Islet precursor cell (in vitro differentiated cells): ENCODE results near the gene DNMT3A.
"Not testable (repeated sequence)": the region's sequence is repeated elsewhere in the genome, so short reads cannot be mapped to it uniquely, and the experiment has no call there.

Experiments used
- DNase-seq: peaks from one replicate; pipeline ENCODE4 v3.0.0-alpha.2; 2018

DNMT3A gene

GRCh38 chr2:25230198-25230947, 111.4 kb downstream of the DNMT3A start:
- no peak for DNase-seq

- peak; percentile 71 for DNase-seq
Observed at GRCh38 chr2:25229279-25230197, 112.2 kb downstream of the DNMT3A start.

GRCh38 chr2:25228848-25229278, 112.9 kb downstream of the DNMT3A start:
- peak; percentile 92 for DNase-seq

GRCh38 chr2:25227576-25227975, 114.1 kb downstream of the DNMT3A start:
- DNase-seq: no peak

DNA sequence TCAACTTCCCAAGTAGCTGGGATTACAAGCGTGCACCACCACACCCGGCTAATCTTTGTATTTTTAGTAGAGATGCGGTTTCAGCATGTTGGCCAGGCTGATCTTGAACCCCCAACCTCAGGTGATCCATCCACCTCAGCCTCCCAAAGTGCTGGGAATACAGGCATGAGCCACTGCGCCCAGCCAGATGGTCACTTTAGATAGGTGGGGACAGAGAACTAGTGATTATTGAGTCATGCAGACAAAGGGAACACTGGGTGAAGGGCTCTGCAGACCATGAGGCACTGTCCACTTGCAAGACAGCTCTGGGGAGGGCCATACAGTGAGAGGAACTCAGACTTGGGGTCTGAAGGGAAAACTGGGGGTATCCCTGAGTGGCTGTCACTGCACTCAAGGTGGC, 114.9 kb downstream of the DNMT3A start:
- DNase-seq: no peak

DNA sequence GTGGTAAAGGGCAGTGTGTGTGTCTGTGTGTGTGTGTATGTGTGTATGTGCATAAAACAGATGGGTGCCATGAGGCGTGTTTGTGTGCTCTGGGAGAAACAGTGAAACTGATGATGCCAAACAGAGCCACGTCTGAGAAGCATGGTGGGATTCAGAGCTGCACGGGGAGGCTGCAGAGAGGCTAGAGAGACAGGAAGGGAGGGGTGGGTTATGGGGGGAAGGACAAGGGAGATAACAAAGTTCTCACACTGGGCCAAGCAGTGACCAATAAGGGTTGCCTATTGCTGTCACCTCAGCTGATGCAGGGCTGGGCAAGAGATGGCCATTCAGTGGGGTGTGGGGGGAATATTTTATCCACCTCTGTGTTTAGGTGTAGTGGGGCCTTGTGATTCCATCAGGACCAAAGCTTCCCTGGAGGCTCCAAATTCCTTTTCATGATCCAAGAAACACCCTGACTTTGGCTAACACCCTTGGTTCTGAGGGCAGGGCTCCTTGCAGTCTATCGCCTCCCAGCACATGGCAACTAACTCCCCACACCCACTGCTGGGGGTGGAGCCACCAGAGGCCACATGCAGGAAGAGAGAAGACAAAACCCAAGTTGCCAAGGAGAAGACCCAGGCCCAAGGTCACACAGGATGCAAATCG, 119.1 kb downstream of the DNMT3A start:
- DNase-seq: no peak

- DNase-seq: no peak
Observed at GRCh38 chr2:25221579-25221978, 120.1 kb downstream of the DNMT3A start.

- no peak for DNase-seq
Observed at GRCh38 chr2:25220313-25220712, 121.4 kb downstream of the DNMT3A start.

GRCh38 chr2:25219621-25220020, 122.1 kb downstream of the DNMT3A start:
- DNase-seq: no peak

DNA sequence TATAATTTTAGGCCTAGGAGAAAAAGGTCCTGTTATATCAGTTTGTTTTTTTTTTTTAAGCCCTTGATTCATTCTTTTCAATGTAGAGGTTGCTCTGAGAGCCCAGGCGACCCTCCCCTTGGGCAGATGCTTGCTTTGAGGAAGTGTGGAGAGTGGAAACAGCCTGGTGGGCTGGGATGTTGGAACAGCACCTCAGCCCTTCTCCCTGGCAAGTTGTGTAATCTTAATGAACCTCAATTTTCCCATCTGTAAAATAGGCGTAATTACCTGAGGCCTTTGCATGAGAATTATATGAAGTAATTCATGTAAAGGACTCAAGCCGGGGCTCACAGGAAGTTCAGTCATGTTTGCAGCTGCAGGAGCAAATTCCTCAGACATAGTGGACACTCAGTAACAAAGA, 123.6 kb downstream of the DNMT3A start:
- no peak for DNase-seq

DNA sequence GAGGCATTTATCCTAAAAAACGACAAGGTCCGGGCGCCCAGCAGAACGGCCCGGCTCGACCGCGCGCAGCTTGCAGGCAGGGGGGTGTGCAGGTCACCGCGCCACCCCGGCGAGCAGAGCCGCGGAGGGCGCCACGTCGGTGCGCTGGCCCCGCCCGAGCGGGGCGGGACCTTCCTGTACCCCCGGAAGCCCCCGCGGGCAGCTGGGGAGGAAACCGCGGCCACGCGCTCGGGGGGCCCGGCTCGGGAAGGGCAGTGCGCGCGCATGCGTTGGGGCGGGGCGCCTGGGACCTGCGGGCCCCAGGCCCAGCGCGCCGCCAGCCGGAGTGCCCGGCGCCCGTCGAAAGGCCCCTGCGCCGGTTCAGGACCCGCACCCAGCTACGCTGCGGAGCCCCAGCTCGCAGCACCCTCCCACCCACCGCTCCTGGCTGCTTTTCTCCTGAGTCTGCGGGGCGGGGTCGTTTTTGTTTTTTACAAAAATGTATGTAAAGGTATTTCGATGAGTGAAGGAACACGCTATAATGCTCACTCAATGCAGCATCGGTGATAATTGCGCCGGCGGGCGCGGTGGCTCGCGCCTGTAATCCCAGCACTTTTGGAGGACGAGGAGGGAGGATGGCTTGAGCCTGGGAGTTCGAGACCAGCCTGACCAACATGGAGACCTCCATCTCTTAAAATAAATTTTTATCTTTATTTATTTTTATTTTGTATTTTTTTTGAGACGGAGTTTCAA, 125.6 kb downstream of the DNMT3A start:
- DNase-seq: peak; percentile 85

DNA sequence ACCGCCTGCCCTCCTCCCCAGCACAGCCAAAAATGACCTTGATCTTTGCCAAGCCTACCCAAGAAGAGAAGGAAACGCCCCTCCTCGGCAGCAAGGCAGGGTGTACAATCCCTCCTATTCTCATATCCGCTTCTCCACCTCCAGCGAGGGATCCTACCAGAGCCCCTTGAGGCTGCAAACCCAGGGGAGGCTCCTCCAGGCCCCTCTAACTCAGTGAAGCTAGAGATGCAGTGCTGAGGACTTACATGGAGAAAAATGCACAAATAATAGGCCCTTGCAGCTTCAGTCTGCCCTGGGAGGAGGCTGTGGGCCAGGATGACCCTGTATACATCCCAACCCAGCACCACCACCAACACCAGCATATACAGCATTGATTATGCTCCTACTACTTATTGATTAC, 126.5 kb downstream of the DNMT3A start:
- no peak for DNase-seq

- no peak for DNase-seq
Observed at GRCh38 chr2:25213229-25213628, 128.5 kb downstream of the DNMT3A start.

- not testable (repeated sequence) for DNase-seq
Observed at GRCh38 chr2:25210923-25211322, 130.8 kb downstream of the DNMT3A start.

DNA sequence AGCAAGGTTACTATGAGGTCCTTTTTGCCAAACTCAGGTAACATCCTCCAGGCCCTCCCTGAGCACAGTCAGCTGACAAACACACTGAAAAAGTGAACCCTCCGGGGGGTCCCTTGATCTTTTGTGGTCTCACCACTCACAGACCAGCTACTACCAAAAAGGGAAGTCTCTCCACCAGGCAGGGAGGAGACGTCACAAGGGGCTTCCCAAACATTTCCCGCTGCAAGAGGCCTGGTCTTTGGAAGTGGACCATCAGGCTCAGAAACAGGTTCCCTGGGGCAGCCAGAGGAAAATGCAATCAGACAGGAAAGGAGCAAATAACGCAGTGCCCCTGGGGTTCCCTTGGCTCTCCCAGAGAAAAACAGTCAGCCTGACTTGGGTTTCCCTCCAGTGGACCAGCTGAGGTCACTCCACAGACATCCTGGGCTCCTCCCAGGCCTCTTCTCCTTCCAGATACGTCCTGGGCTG, 134.6 kb downstream of the DNMT3A start:
- peak; percentile 63 for DNase-seq

GRCh38 chr2:25204190-25204838, 137.4 kb downstream of the DNMT3A start:
- peak; percentile 65 for DNase-seq

- no peak for DNase-seq
Observed at GRCh38 chr2:25202275-25202674, 139.4 kb downstream of the DNMT3A start.

GRCh38 chr2:25201794-25202193, 139.9 kb downstream of the DNMT3A start:
- no peak for DNase-seq

DNA sequence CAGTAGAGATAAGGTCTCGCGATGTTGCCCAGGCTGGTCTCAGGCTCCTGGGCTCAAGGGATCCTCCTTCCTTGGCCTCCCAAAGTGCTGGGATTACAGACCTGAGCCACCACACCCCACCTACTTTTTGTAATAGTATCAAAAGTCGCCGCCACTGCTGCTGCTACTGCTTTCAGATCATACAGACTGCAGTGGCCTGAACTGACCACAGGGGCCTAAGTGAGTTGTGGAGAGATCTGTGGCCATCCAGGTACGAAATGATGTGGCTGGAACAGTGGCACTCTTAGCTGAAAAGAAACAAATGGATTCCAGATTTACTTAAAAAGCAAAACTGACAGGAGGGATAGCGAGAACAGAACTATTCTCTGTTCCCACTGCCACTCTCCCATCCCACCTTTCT, 140.5 kb downstream of the DNMT3A start:
- no peak for DNase-seq

DNA sequence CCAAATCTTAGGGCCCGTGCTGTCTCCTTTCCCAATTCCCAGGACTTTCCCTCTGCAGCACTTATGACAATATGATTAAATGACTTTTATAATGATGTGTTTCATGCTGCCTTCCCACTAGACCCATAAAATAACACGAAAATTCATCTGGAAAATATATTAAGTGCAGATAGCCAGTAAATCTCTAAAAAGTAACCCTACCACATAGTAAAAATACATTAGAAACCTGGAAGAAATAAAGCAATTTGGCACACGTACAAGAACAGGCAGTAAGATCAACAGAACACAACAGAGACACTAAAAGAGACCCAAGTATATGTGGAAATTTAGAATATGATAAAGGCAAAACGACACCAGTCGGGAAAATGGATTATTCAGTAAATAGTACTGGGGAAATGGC, 143.1 kb downstream of the DNMT3A start:
- no peak for DNase-seq

DNA sequence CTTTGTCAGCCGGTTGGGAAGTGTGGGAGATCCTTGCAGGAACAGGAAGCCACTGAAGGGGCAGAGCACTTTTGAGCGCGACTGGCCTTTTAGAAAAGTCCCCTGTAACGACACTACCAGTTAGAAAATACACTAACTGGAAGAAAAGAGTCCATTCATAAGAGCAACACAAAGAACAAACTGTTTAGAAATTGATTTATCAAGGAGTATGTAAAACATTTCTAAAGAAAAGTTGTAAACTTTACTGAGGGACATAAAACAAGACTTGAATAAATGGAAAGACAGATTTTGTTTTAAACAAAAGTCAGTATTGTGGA, 143.6 kb downstream of the DNMT3A start:
- no peak for DNase-seq
